CD4-positive, alpha-beta T cell treated with Interleukin-4 for 1 hour (primary cell): ENCODE measurements around the gene INSL6.
"Not testable (repeated sequence)": the region's sequence is repeated elsewhere in the genome, so short reads cannot be mapped to it uniquely, and the experiment has no call there.

ENCODE experiments used
- DNase-seq, 2 donors: peaks; one replicate each; pipeline ENCODE4 v3.0.0-alpha.2; 2020 to 2022

Gene INSL6, protein sequence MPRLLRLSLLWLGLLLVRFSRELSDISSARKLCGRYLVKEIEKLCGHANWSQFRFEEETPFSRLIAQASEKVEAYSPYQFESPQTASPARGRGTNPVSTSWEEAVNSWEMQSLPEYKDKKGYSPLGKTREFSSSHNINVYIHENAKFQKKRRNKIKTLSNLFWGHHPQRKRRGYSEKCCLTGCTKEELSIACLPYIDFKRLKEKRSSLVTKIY

DNA sequence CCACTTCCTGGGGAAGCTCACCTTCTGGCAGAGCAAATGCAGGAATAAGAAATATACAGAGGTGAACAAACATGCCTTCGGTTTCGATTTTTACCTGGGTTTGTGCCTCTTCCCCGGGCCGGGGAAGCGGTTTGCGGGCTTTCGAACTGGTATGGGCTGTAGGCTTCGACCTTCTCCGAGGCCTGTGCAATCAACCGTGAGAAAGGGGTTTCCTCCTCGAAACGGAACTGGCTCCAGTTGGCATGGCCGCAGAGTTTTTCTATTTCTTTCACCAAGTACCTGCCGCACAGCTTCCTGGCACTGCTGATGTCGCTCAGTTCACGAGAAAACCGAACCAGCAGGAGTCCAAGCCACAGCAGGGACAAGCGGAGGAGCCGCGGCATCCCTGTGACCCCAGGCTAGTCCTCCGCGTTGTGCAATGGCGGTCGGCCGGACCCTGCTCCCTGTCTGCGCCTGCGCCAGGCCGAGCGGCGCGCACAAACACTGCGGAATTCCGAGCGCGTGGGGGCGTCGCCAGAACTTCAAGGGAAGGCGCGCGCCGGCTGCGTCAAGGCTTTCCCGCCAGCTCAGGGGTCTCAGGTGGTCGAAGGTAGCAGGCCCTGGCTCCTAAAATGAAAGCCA, at the start of gene INSL6:
INSL6 (minus strand) TSS at position 420 of the 621 bp plus-strand sequence; CDS start at position 383, 37 bp downstream.
- DNase-seq: no peak

DNA sequence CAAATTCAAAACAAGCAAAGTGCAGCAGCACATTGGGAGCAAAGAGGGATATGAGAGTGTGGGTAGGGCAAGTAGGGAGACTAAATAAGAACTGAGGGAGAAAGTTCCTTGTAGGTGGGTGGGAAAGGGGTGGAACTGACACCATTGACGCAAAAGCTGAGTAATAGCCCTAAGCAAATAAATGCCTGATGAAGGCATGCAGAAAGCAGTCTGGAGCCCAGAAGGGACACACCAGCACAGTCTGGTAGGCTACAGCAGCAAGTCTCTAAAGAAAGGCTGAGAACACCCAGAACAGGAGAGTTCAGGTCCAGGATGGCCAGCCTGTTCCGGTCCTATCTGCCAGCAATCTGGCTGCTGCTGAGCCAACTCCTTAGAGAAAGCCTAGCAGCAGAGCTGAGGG, 45.8 kb upstream of the INSL6 start, which contains the start of gene INSL4:
INSL4 (plus strand) TSS at position 208 of the 400 bp plus-strand sequence; CDS start at position 313, 105 bp downstream.
- no peak for DNase-seq

DNA sequence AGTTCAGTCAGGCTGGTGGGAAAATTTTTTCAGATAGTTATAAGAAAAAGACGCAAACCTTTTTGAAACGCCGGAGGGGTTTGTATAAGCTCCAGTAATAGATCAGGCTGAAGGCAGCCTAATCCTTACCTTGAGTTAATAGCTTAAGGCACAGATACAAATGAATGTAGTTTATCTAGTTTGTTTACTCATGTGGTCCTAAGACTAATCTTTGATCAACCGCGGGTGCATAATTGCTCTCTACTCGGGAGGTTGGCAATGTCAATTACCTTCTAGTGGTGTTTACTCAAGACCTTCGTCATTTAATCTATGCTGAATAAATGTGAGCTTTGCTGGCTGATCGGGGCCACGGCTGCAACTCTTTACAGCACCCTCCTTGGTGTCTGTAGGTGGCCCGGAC, 45.1 kb upstream of the INSL6 start:
- no peak for DNase-seq

DNA sequence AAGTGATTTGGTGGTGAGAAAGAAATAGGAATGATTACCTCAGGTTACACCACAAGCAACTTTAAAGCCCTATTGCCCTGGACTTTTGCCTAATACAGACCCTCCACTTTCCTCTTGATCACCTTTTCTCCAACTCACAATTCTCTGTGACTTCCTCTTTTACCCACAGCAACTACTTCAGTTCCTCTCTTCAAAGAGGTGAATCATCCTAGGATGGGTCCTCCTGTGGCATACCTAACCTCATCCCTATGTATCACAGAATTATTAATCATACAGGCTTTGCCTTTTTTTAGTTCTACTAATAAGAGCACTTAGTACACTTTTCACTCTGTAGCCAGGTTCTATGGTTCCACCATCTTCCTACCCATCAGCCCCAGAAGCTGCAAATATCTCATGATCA, 19.6 kb upstream of the INSL6 start:
- DNase-seq: no peak

DNA sequence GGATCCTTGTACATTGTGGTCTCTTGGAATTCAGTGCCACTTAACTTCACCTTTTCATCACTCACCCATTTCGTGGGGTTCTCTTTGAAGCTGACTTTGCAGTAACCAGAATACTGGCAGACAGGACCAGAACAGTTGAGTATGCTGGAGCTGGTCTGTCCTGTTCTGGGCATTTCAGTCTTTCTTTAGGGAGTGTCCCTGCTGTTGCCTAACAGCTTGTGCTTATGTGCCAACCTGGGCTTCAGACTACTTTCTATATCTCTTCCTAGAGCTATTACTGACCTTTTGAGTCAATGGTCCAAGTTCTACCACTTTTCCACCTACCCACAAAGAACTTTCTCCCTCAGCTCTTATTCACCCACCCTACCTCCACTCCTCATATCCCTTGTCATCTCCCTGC, 10.0 kb upstream of the INSL6 start:
- no peak for DNase-seq

DNA sequence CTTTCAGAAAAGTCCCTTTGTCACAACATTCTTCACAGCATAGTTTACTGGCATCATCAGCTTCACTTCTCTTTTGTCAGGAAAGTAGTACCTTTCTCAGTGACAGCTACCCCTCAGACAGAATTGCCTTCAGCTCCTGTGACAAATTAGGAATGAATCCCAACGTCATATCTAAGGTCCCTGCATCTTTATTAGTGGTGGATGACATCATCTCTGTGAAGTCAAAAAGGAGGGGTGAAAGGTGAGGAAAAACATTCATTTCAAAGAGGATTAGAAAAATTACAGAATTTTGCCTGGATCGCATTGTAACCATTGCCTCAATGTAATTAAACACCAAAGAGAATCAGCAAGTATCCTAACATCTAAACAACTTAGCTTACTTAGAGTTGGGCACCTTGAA, 7.9 kb upstream of the INSL6 start:
- DNase-seq: no peak

DNA sequence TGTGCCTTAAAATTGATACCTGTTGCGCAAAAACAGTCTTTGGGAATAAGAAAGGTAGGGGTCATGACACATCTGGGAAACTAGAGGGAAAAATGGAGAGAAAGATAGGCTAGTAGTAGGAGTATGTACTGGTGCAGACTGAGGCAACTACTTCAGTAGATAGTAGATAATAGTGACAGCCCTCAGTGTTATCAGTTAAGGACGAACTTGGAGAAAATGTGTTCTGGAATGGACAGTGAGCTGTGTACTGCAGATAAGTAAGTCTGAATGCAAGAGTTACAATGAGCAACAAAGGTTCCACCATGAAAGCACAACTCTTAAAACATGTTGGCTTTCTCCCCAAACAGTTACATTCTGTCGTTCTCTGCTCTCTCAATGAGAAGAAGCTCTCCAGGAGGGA, 6.5 kb upstream of the INSL6 start:
- no peak for DNase-seq

DNA sequence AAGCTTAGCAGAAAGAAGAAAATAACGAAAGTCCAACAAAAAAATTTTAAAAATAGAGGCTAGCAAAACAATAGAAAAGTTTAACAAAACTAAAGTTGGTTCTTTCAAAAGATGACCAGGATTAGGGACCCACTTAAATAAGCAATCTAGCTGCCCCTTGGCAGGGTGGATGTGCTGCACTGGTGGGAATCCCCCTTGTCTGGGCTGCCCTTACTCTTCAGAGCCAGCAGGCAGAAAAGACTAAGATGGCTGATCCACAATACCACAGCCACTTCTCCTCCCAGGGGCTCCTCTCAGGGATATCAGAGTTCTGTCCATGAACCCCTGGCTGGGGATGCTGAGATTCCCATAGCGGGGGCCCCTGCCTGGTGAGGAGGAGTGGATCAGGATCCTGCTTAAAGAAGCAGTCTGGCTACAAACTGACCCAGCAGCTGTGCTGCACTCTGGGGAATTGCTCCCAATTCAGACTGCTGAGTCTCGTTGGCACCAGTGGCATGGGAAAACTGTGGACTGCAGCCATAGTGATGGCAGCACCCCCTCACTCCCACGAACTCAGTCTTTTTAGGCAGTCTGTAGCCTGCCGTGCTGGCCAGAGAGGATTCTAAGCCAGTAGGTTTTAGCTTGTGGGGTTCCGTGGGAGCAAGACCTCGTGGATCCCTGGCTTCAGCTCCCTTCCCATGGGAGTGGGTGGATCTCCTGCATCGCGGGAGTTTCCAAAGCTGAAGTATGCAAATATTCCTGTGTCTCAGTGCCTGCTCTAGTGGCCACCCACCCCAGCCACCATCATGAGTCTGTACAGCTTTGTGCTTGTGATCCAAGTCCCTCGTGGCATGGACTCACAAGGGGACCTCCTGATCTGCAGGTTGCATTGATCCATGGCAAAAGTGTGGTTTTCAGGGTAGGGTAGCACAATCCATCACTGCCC, 2.9 kb upstream of the INSL6 start:
- no peak for DNase-seq

DNA sequence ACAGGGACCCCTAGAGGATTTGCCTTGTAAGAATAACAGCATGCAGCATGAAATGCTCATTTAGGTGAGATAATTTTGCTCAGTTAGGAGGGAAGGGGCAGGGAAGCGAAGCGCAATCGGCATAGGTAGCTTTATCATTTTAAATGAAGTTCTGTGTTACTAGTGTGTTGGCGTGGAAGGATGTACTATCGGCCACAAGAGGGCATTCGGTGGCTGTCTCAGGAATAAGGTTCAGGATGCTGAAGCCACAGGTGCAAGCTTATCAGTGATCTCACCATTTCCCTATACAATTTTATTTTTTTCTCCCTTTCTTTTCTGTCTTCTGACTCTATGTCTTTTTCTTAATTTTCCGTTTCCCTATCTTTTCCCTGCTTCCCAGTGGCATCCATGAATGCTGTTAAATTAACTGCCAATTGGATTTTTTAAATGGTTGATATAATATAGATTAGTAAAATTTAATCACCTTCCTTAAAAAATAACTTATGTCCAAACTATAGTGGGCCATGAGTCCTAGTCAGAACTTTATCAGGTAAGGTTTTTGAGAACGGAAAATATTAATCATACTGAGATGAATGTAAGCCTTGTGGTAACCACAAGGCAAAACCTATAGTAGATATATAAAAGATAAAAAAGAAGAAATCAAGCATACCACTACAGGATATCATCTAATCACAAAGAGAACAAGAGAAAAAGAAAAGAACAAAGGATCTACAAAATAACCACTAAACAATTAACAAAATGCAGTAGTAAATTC, 1.2 kb upstream of the INSL6 start:
- DNase-seq: peak; percentile 74 to 78

DNA sequence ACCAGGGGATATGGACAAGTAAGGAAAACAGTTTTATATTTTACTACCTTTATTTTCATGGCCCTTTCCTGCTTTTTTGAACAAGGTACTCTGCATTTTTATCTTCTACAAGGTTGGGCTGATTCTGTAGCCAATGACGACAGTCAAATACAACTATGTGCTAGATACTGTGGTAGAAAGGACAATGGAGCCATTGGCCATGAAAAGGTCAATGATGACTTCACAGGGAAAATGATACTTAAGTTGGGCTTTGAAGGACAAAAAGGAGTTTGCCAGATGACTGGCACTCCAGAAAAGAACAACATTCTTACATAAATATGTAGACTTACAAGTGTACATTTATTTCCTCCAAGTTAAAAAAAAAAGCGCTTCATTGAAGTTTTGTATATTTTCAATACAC, 663 bp downstream of the INSL6 start:
- no peak for DNase-seq

DNA sequence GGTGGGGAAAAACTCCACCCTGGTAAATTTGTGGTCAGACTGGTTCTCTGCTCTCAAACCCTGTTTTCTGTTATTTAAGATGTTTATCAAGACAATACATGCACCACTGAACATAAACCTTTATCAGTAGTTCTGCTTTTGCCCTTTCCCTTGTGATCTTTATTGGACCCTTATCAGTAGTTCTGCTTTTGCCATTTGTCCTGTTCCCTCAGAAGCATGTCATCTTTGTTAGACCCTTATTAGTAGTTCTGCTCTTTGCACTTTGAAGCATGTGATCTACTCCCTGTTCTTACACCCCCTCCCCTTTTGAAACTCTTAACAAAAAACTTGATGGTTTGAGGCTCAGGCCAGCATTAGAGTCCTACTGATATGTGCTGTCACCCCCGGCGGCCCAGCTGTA, 4.8 kb downstream of the INSL6 start:
- DNase-seq: not testable (repeated sequence)

DNA sequence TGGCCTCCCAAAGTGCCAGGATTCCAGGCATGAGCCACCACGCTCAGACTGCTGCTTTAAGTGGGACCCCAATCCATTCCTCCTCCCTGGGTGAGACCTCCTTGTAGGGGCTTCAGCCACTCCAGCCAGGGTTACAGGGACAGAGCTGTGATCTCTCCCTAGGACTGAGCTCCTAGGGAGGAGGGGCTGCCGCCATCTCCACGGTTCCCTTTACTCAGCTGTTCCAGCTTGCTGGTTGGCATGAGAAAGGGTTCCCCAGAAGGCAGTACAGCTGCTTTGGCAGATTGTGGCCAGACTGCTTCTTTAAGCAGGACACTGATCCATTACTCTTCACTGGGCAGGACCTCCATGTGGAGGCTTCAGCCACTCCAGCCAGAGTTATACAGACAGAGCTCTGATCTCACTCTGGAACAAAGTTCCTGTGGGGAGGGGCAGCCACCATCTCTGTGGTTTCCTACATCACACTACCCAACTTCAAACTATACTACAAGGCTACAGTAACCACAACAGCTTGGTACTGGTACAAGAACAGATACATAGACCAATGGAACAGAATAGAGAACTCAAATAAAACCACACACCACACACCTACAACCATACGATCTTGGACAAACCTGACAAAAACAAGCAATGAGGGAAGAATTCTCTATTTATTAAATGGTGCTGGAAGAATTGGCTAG, 7.2 kb downstream of the INSL6 start:
- DNase-seq: peak in 1 of 2 donors; percentile 28

DNA sequence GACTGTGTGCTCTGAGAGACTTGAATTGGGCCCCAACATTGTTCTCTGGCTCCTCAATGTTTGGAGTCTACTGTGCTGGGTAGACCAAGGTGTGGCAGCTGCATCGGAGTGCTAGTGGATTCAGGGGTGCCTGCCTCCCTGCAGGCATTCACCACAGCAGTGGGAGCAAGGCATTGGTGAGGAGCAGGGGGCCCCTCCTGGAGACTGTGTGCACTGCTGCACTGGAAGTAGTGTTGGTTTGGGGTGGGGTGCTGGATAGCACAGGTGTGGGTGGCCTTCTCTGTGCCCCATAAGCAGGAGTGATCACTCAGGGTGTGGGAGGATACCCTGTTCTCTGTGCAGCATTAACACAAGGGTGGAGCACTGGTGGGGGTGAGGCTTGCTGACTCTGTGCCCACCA, 39.2 kb downstream of the INSL6 start:
- DNase-seq: no peak

DNA sequence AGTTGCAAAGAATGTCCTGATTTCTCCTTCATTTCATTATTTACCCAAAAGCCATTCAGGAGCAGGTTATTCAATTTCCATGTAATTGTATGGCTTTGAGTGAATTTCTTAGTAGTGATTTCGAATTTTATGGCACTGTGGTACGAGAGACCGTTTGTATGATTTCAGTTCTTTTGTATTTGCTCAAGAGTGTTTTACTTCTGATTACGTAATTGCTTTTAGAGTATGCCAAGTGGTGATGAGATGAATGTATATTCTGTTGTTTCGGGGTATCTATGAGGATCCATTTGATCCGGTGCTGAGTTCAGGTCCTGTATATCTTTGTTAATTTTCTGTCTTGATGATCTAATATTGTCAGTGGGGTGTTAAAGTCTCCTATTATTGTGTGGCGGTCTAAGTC, 41.2 kb downstream of the INSL6 start:
- DNase-seq: no peak

DNA sequence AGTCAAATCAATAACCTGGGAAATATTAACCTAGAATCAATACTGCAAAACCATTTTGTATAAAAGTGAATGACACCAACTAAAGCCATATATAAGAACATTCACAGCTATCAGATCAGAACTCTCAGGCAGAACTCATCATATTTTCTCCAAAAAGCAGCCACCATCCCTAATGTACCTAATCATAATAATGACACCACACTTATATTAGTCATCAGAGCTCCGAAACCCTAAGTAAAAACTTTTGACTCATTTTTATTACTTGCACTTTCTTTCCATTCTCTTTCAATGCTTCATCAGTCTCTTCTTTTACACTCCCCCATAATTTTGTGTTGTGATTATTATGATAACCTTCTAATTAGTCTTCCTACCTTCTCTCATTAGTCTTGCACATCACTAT, 45.3 kb downstream of the INSL6 start:
- no peak for DNase-seq

DNA sequence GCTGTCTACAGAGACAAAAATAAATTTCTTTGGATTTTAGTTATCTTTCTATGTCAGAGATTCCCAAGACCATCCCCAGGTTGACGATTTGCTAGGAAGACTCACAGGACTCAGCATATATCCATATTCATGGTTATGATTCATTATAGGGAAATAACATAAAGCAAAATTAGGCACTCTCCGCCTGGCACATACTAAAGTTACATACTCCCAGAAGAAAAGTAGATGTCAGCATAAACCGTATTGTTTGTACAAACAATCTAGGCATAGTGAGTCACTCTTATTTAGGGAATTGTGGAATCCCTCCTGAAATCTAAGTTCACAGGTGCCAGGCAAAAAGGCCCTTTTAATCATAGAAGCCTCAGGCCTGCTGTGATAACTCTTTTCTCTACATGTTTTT, 62.9 kb downstream of the INSL6 start:
- no peak for DNase-seq

DNA sequence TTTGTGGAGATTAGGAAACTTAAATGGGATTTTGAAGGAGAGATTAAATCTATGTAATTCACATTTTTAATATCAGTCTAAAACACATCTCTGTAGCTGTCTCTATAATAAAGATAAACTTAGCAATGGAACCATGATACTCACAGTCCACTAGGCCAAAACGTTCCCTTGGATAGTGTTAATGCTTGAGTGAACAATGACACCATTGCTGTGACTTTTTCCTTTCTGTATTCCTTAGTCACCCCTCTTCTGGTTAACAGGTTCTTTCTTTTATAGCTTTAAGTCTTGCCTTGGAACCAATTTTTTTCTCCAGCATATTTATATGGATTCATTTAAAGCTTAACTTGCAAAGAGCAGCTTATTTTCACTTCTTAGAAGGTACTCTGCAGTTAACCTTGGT, 63.3 kb downstream of the INSL6 start:
- DNase-seq: no peak

DNA sequence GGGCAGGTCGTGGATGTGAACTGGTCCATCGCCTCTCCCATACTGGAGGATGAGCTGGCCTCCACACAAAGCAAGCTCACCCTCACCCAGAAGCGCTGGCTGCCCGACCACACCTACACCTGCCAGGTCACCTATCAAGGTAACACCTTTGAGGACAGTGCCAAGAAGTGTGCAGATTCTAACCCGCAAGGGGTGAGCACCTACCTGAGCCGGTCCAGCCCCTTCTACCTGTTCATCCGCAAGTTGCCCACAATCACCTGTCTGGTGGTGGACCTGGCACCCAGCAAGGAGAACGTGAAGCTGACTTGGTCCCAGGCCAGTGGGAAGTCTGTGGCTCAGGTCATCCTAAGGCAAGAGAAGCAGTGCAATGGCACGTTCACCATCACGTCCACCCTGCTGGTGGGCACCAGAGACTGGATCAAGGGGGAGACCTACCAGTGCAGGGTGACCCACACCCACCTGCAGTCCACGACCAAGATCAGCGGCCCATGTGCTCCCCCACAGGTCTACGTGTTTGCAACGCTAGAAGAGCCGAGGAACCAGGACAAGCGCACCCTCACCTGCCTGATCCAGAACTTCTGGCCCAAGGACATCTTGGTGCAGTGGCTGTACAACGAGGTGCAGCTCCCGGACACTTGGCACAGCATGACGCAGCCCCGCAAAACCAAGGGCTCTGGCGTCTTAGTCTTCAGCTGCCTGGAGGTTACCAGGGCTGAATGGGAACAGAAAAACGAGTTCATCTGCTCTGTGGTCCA, 71.3 kb downstream of the INSL6 start:
- DNase-seq: no peak
